Neural progenitor cell (in vitro differentiated cells): Measurements from ENCODE around the gene SEMA3C. TPM values are rescaled to one million over a fixed set of nuclear protein-coding genes. Genes with fewer than 3 reads are reported as not detected.

Experiments
- DNase-seq: peaks from one replicate; pipeline ENCODE4 v3.0.0-alpha.2; 2016; ENCODE audit warnings: low spot score
- H2AFZ ChIP-seq: fragments of 200-600 bp; sonication (generic); replicated peaks from 2 replicates; pipeline ENCODE4 v1.6.1; 2016; ENCODE audit warnings: antibody characterized with exemption
- H3F3A ChIP-seq: fragments of 200-600 bp; sonication (generic); 2 replicates; pipeline ENCODE4 v1.6.1; 2016; ENCODE audit warnings: antibody characterized with exemption, low read depth
- H3K27ac ChIP-seq: fragments of 200-600 bp; sonication (generic); 2 replicates; pipeline ENCODE4 v1.5.1; 2016; ENCODE audit warnings: mild to moderate bottlenecking
- H3K27me3 ChIP-seq: fragments of 200-600 bp; sonication (generic); 2 replicates; pipeline ENCODE4 v1.6.1; 2016; ENCODE audit warnings: mild to moderate bottlenecking, moderate library complexity
- H3K36me3 ChIP-seq: fragments of 200-600 bp; sonication (generic); 2 replicates; pipeline ENCODE4 v1.5.1; 2016
- H3K4me1 ChIP-seq: fragments of 200-600 bp; sonication (generic); 2 replicates; pipeline ENCODE4 v1.6.1; 2016; ENCODE audit warnings: mixed run types
- H3K4me2 ChIP-seq: fragments of 200-600 bp; sonication (generic); 2 replicates; pipeline ENCODE4 v1.6.1; 2016
- H3K4me3 ChIP-seq: fragments of 200-600 bp; sonication (generic); 2 replicates; pipeline ENCODE4 v1.5.1; 2016
- H3K79me2 ChIP-seq: fragments of 200-600 bp; sonication (generic); 2 replicates; pipeline ENCODE4 v1.6.1; 2016; ENCODE audit warnings: low read depth
- H3K9ac ChIP-seq: fragments of 200-600 bp; sonication (generic); 2 replicates; pipeline ENCODE4 v1.6.1; 2016
- H3K9me3 ChIP-seq: fragments of 200-600 bp; sonication (generic); 2 replicates; pipeline ENCODE4 v1.5.1; 2016; ENCODE audit warnings: low read depth
- H4K20me1 ChIP-seq: fragments of 200-600 bp; sonication (generic); 2 replicates; pipeline ENCODE4 v1.6.1; 2016; ENCODE audit warnings: low read depth
- H3K27ac Mint-ChIP-seq: 3 replicates; pipeline ENCODE4 v1.8.0; 2021; ENCODE audit warnings: mixed read lengths
- H3K27me3 Mint-ChIP-seq: 2 replicates; pipeline ENCODE4 v1.8.0; 2022; ENCODE audit warnings: low read depth, mild to moderate bottlenecking, inconsistent platforms, moderate library complexity, mixed read lengths; ENCODE audit not compliant: insufficient read depth
- H3K36me3 Mint-ChIP-seq: 3 replicates; pipeline ENCODE4 v1.8.0; 2021; ENCODE audit warnings: mixed read lengths
- H3K4me1 Mint-ChIP-seq: 3 replicates; pipeline ENCODE4 v1.8.0; 2021; ENCODE audit warnings: mixed read lengths
- H3K4me3 Mint-ChIP-seq: 3 replicates; pipeline ENCODE4 v1.8.0; 2021; ENCODE audit warnings: mild to moderate bottlenecking, moderate library complexity, mixed read lengths
- H3K9me3 Mint-ChIP-seq: 3 replicates; pipeline ENCODE4 v1.8.0; 2020; ENCODE audit warnings: mixed read lengths
- EZH2 ChIP-seq: fragments of 200-600 bp; sonication (generic); IDR thresholded peaks from 2 replicates; pipeline ENCODE4 v1.6.1; 2017; ENCODE audit warnings: antibody characterized with exemption, mild to moderate bottlenecking, moderate library complexity
- EZH2phosphoT487 ChIP-seq: fragments of 200-600 bp; sonication (generic); IDR thresholded peaks from 2 replicates; pipeline ENCODE4 v1.6.1; 2017; ENCODE audit warnings: antibody characterized with exemption
- total RNA-seq: library from RNA; depleted of rRNA; stranded (reverse); fragments of >200 nt; gene quantifications from 2 replicates; pipeline ENCODE4 v1.2.3, GENCODE V29; 2015; ENCODE audit warnings: low replicate concordance
- TF ChIP-seq, protein P1 (sequence below): fragments of 200-600 bp; sonication (generic); IDR thresholded peaks from 2 replicates; pipeline ENCODE4 v1.5.1; 2017; ENCODE audit warnings: antibody characterized with exemption, mild to moderate bottlenecking

Gene SEMA3C
- total RNA-seq, 1 donor from 2014 or later: 0.54 TPM

DNA sequence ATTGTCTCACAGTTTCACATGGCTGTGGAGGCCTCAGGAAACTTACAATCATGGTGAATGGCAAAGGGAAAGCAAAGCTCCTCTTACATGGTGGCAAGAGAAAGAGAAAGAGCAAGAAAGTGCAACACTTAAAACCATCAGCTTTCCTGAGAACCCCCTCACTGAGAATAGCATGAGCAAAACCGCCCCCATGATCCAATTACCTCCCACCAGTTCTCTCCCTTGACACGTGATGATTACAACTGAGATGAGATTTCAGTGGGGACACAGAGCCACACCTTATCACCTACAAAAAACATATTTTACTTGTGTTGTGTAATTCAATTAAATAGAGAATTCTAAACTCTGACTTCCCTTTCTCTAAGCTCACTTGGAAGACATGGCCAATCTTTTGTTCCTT lies 80.2 kb downstream of the SEMA3C start:
- Histone ChIP-seq H3K79me2 (no peaks in the 10 kb centered on the region), H4K20me1 (no peaks in the 10 kb centered on the region), H3K27me3 (no peaks in the 10 kb centered on the region), H3K4me3 (no peak overlapping the region), H3K9me3 (no peaks in the 10 kb centered on the region), H3F3A (no peaks in the 10 kb centered on the region), H3K4me1 (peaks cover 9% of the 10 kb centered on the region), H3K9ac (no peak overlapping the region), H3K4me2 (no peak overlapping the region), H3K36me3 (no peaks in the 10 kb centered on the region), H2AFZ (no peak overlapping the region), H3K27ac (no peak overlapping the region)
- peak overlapping the region; percentile 24 for H3K27ac Mint-ChIP-seq
- H3K9me3 Mint-ChIP-seq: no peaks in the 10 kb centered on the region
- TF ChIP-seq EZH2phosphoT487 (no peak), EZH2 (no peak)
- TF ChIP-seq, protein P1, sequence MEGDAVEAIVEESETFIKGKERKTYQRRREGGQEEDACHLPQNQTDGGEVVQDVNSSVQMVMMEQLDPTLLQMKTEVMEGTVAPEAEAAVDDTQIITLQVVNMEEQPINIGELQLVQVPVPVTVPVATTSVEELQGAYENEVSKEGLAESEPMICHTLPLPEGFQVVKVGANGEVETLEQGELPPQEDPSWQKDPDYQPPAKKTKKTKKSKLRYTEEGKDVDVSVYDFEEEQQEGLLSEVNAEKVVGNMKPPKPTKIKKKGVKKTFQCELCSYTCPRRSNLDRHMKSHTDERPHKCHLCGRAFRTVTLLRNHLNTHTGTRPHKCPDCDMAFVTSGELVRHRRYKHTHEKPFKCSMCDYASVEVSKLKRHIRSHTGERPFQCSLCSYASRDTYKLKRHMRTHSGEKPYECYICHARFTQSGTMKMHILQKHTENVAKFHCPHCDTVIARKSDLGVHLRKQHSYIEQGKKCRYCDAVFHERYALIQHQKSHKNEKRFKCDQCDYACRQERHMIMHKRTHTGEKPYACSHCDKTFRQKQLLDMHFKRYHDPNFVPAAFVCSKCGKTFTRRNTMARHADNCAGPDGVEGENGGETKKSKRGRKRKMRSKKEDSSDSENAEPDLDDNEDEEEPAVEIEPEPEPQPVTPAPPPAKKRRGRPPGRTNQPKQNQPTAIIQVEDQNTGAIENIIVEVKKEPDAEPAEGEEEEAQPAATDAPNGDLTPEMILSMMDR: no peak
- no peaks in the 10 kb centered on the region for H3K36me3 Mint-ChIP-seq
- no peak for DNase-seq
- no peak overlapping the region for H3K4me3 Mint-ChIP-seq
- peaks cover 2% of the 10 kb centered on the region for H3K27me3 Mint-ChIP-seq
- H3K4me1 Mint-ChIP-seq: peaks cover 55% of the 10 kb centered on the region

DNA sequence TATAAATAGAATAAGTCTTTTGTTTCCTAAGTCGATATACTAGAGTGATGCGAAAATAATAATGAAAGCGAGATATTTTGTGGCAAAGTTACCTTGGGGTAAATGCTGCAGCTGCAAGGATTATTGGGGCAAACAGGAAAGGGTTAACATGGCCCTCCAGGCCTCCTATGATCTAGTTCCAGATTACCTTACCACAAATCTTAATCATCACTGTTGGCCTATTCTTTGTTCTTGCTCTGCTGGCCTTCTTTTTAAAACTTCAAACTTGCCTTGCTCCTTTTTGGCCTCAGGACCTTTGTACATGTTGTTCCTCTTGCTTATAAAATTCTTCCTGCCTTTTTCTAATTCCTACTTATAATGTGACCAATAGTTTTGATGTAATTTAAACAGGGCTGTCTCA lies 81.5 kb downstream of the SEMA3C start:
- Histone ChIP-seq H3K9me3 (no peaks in the 10 kb centered on the region), H3K27me3 (no peaks in the 10 kb centered on the region), H3K4me3 (no peak overlapping the region), H4K20me1 (no peaks in the 10 kb centered on the region), H3K79me2 (no peaks in the 10 kb centered on the region), H2AFZ (no peak overlapping the region), H3K4me2 (no peak overlapping the region), H3K36me3 (no peaks in the 10 kb centered on the region), H3K27ac (no peak overlapping the region), H3K9ac (no peak overlapping the region), H3K4me1 (peaks cover 10% of the 10 kb centered on the region), H3F3A (no peaks in the 10 kb centered on the region)
- no peak overlapping the region for H3K27ac Mint-ChIP-seq
- peaks cover 55% of the 10 kb centered on the region for H3K4me1 Mint-ChIP-seq
- H3K9me3 Mint-ChIP-seq: no peaks in the 10 kb centered on the region
- no peak for DNase-seq
- TF ChIP-seq EZH2: no peak
- TF ChIP-seq EZH2phosphoT487: no peak
- TF ChIP-seq, protein P1: no peak
- no peak overlapping the region for H3K4me3 Mint-ChIP-seq
- H3K27me3 Mint-ChIP-seq: no peaks in the 10 kb centered on the region
- H3K36me3 Mint-ChIP-seq: no peaks in the 10 kb centered on the region

DNA sequence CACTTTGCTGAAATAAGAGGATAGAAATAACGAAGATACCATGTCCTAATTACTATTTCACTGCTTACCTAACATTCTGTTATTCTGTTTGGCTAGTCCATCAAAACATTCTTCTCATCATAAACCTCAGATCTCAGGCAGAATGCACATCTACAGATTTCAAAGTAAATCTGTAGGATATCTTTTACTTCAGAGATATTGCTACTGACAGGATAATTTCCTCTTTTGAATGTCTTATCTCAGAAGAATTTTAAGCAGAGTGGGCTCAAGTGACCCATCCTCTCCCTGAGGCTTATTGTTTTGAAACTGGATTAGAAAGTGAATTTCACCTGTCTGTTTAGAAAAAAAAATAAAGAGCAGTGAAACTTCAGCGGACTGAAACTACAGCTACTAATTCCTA lies 83.6 kb downstream of the SEMA3C start:
- Histone ChIP-seq H3K9me3 (no peaks in the 10 kb centered on the region), H3K9ac (no peak overlapping the region), H3K4me1 (peaks cover 3% of the 10 kb centered on the region), H3K27me3 (no peaks in the 10 kb centered on the region), H3F3A (no peaks in the 10 kb centered on the region), H3K4me2 (no peak overlapping the region), H3K27ac (no peak overlapping the region), H3K36me3 (no peaks in the 10 kb centered on the region), H3K79me2 (no peaks in the 10 kb centered on the region), H4K20me1 (no peaks in the 10 kb centered on the region), H2AFZ (no peak overlapping the region), H3K4me3 (no peak overlapping the region)
- no peak for DNase-seq
- Mint-ChIP-seq H3K4me3 (no peak overlapping the region), H3K4me1 (peaks cover 41% of the 10 kb centered on the region), H3K27me3 (no peaks in the 10 kb centered on the region), H3K9me3 (no peaks in the 10 kb centered on the region), H3K27ac (no peak overlapping the region), H3K36me3 (no peaks in the 10 kb centered on the region)
- TF ChIP-seq, protein P1: no peak
- no peak for TF ChIP-seq EZH2phosphoT487
- no peak for TF ChIP-seq EZH2
